ENCODE data around the gene DOCK7. TPM values are rescaled to one million over a fixed set of nuclear protein-coding genes. Genes with fewer than 3 reads are reported as not detected.

Gene DOCK7
- total and polyA plus RNA-seq, 2 of the 8 experiments (the other 6 are each of a cell fraction or from before 2014, with no cell fraction given): 10.2 to 33.7 TPM

DNA sequence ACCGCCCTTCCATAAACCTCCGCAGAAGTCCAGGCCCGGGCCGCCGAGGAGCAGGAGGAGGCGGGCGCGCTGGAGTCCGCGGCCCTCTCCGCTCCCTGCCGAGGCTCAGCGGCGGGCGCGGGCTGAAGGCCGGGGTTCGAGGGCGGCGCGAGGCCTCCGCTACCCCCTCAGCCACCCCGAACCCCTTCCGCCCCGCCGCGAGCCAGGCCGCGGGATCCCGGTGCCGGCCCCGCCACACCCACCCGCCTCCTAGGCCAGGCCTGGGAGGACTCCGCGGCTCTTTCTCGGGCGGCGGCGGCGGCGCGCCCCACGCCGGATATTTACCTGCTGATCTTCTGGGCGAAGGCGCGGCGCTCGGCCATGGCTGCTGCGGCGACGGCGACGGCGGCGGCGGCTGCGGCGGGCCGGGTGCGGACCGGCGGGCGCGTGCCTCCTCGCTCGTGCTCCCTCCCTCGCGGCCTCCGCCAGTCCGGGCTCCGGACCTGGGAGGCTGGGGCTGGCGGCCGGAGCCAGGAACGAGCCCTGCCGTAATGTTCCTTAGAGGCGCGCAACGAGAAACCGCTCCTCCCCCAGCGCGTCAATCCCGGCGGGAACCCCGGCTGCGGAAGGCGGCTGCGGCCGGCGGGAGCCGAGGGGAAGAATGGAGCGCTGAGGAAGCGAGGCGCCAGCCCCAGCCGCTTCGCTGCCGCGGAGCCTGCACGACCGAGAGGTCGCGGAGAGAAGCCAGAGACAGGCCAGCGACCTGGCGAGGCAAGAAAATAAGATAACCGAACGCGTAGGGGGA is at the start of gene DOCK7 (continued):
- TF ChIP-seq SP4 (IDR thresholded peaks at IDR 0.05; ENCODE audit: low read length) (no peak), RBBP5 (IDR thresholded peaks at IDR 0.05; ENCODE audit: borderline replicate concordance, low read depth, low read length) (peak; percentile 90; the same call in 1 of the 2 replicates), GABPA (IDR thresholded peaks at IDR 0.05; ENCODE audit: borderline replicate concordance, insufficient read depth, low read length) (no peak), EP300 (IDR thresholded peaks at IDR 0.05; ENCODE audit: borderline replicate concordance in 1 of 2, low read depth in 2 of 2, low read length in 2 of 2) (peak in 1 of 2 experiments; percentile 69; a peak in 1 of 3 replicates), RFX5 (IDR thresholded peaks at IDR 0.05; ENCODE audit: borderline replicate concordance, low read depth, low read length) (no peak), CBX8 (IDR thresholded peaks at IDR 0.05; ENCODE audit: borderline replicate concordance, low read depth, low read length) (no peak), CEBPB (IDR thresholded peaks at IDR 0.05; ENCODE audit: low read depth, low read length) (no peak), ZNF274 (IDR thresholded peaks at IDR 0.05; ENCODE audit: borderline replicate concordance, extremely low read depth, low read length) (no peak)
- TF ChIP-seq, protein P1, sequence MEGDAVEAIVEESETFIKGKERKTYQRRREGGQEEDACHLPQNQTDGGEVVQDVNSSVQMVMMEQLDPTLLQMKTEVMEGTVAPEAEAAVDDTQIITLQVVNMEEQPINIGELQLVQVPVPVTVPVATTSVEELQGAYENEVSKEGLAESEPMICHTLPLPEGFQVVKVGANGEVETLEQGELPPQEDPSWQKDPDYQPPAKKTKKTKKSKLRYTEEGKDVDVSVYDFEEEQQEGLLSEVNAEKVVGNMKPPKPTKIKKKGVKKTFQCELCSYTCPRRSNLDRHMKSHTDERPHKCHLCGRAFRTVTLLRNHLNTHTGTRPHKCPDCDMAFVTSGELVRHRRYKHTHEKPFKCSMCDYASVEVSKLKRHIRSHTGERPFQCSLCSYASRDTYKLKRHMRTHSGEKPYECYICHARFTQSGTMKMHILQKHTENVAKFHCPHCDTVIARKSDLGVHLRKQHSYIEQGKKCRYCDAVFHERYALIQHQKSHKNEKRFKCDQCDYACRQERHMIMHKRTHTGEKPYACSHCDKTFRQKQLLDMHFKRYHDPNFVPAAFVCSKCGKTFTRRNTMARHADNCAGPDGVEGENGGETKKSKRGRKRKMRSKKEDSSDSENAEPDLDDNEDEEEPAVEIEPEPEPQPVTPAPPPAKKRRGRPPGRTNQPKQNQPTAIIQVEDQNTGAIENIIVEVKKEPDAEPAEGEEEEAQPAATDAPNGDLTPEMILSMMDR (IDR thresholded peaks at IDR 0.05; ENCODE audit: control extremely low read depth in 1 of 3, insufficient read depth in 1 of 3, low read depth in 1 of 3, low read length in 3 of 3): no peak

All from H1 (cell line).